ENCODE results near the gene PPEF1.

GRCh38 chrX:18677161-18677869 lies 30.1 kb upstream of the PPEF1 start:
- TF ChIP-seq, protein P1, sequence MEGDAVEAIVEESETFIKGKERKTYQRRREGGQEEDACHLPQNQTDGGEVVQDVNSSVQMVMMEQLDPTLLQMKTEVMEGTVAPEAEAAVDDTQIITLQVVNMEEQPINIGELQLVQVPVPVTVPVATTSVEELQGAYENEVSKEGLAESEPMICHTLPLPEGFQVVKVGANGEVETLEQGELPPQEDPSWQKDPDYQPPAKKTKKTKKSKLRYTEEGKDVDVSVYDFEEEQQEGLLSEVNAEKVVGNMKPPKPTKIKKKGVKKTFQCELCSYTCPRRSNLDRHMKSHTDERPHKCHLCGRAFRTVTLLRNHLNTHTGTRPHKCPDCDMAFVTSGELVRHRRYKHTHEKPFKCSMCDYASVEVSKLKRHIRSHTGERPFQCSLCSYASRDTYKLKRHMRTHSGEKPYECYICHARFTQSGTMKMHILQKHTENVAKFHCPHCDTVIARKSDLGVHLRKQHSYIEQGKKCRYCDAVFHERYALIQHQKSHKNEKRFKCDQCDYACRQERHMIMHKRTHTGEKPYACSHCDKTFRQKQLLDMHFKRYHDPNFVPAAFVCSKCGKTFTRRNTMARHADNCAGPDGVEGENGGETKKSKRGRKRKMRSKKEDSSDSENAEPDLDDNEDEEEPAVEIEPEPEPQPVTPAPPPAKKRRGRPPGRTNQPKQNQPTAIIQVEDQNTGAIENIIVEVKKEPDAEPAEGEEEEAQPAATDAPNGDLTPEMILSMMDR (IDR thresholded peaks at IDR 0.05), result no peak
- TF ChIP-seq POLR2AphosphoS5 (IDR thresholded peaks at IDR 0.05) (no peak), POLR2A (IDR thresholded peaks at IDR 0.05) (no peak)
